ENCODE measurements around the gene GMFB. TPM values are rescaled to one million over a fixed set of nuclear protein-coding genes. Genes with fewer than 3 reads are reported as not detected.
"Not testable (repeated sequence)": the region's sequence is repeated elsewhere in the genome, so short reads cannot be mapped to it uniquely, and the experiment has no call there.

The GMFB gene
- total RNA-seq, 1 donor = 129 TPM

GRCh38 chr14:54447231-54447692 lies 41.5 kb downstream of the GMFB start:
- TF ChIP-seq CTCF (IDR thresholded peaks at IDR 0.05; ENCODE audit: insufficient read depth, low read length) = no peak
- H3K4me3 ChIP-seq (ENCODE audit: low read depth, low read length) = no peak overlapping the region
- DNase-seq (ENCODE audit: low read depth) = peak; percentile 53

GRCh38 chr14:54446161-54446693 lies 42.6 kb downstream of the GMFB start:
- no peak for TF ChIP-seq CTCF (IDR thresholded peaks at IDR 0.05; ENCODE audit: insufficient read depth, low read length)
- no peak overlapping the region for H3K4me3 ChIP-seq (ENCODE audit: low read depth, low read length)
- peak; percentile 72 for DNase-seq (ENCODE audit: low read depth)

GRCh38 chr14:54444681-54445080 lies 44.1 kb downstream of the GMFB start:
- no peak overlapping the region for H3K4me3 ChIP-seq (ENCODE audit: low read depth, low read length)
- no peak for DNase-seq (ENCODE audit: low read depth)
- no peak for TF ChIP-seq CTCF (IDR thresholded peaks at IDR 0.05; ENCODE audit: insufficient read depth, low read length)

- DNase-seq (ENCODE audit: low read depth) = no peak
- no peak for TF ChIP-seq CTCF (IDR thresholded peaks at IDR 0.05; ENCODE audit: insufficient read depth, low read length)
- H3K4me3 ChIP-seq (ENCODE audit: low read depth, low read length) = no peak overlapping the region
These were observed 44.8 kb downstream of the GMFB start for GRCh38 chr14:54443981-54444380.

- DNase-seq (ENCODE audit: low read depth); H3K4me3 ChIP-seq (ENCODE audit: low read depth, low read length): not testable (repeated sequence)
These were observed 45.8 kb downstream of the GMFB start for GRCh38 chr14:54442961-54443360.

- peak; percentile 80 for TF ChIP-seq CTCF (IDR thresholded peaks at IDR 0.05; ENCODE audit: insufficient read depth, low read length)
- H3K4me3 ChIP-seq (ENCODE audit: low read depth, low read length) = peak within 1 kb of the TSS; percentile 84
- peak; percentile 90 for DNase-seq (ENCODE audit: low read depth)
These were observed 47.6 kb downstream of the GMFB start, which contains the start of gene CNIH1 for GRCh38 chr14:54440873-54441868. CNIH1 (minus strand) TSS chr14:54441374; CDS start chr14:54441327, 47 bp downstream.

- H3K4me3 ChIP-seq (ENCODE audit: low read depth, low read length) = peak overlapping the region; percentile 84
- no peak for TF ChIP-seq CTCF (IDR thresholded peaks at IDR 0.05; ENCODE audit: insufficient read depth, low read length)
These were observed 48.3 kb downstream of the GMFB start for GRCh38 chr14:54440476-54440872.

More at GRCh38 chr14:54440476-54440872, 48.3 kb downstream of the GMFB start:
- no peak for DNase-seq (ENCODE audit: low read depth)
